T-helper 17 cell (primary cell): ENCODE data around the gene TMEM232. TPM values are rescaled to one million over a fixed set of nuclear protein-coding genes. Genes with fewer than 3 reads are reported as not detected.

Experiments used
- ATAC-seq: fragments of 150-1000 bp; cut with Tn5 transposase; 2 replicates; pipeline ENCODE4 v1.10.0; 2021; ENCODE audit warnings: mild to moderate bottlenecking, moderate library complexity
- DNase-seq, 3 donors: peaks; one replicate each; pipeline versions ENCODE4 v3.0.0 to v3.0.0-alpha.2; 2020 to 2021
- H3K9me3 ChIP-seq: one replicate; pipeline ENCODE4 v1.7.0; 2013; ENCODE audit warnings: low read length, mild to moderate bottlenecking; ENCODE audit not compliant: control insufficient read depth, poor library complexity, severe bottlenecking
- H3K27ac Mint-ChIP-seq: one replicate; pipeline ENCODE4 v1.8.0; 2022; ENCODE audit warnings: mild to moderate bottlenecking, moderate library complexity, mixed read lengths
- H3K27me3 Mint-ChIP-seq: one replicate; pipeline ENCODE4 v1.8.0; 2022; ENCODE audit warnings: mixed read lengths
- H3K36me3 Mint-ChIP-seq: one replicate; pipeline ENCODE4 v1.8.0; 2022; ENCODE audit warnings: low read depth, mixed read lengths
- H3K4me1 Mint-ChIP-seq: one replicate; pipeline ENCODE4 v1.8.0; 2022; ENCODE audit warnings: mild to moderate bottlenecking, mixed read lengths
- H3K4me3 Mint-ChIP-seq: one replicate; pipeline ENCODE4 v1.8.0; 2022; ENCODE audit warnings: mild to moderate bottlenecking, moderate library complexity, mixed read lengths
- total RNA-seq, 4 donors: library from RNA in 2 of 4; stranded (reverse) in 2 of 4; gene quantifications; one replicate each; pipeline ENCODE4 v1.2.3 and lab custom pipeline; 2022 to 2026

TMEM232 gene
- total RNA-seq, 2 donors from 2014 or later: 0.94 to 1.6 TPM

GRCh38 chr5:110441035-110441434, 285.4 kb downstream of the TMEM232 start:
- no peak overlapping the region for H3K4me3 Mint-ChIP-seq
- no peak for ATAC-seq
- no peak for DNase-seq
- no peaks in the 10 kb centered on the region for H3K9me3 ChIP-seq
- no peaks in the 10 kb centered on the region for H3K27me3 Mint-ChIP-seq
- no peak overlapping the region for H3K27ac Mint-ChIP-seq
- H3K36me3 Mint-ChIP-seq: no peaks in the 10 kb centered on the region
- H3K4me1 Mint-ChIP-seq: no peaks in the 10 kb centered on the region

GRCh38 chr5:110440058-110440457, 286.4 kb downstream of the TMEM232 start:
- Mint-ChIP-seq H3K27me3 (no peaks in the 10 kb centered on the region), H3K4me3 (no peak overlapping the region), H3K27ac (no peak overlapping the region), H3K4me1 (no peaks in the 10 kb centered on the region), H3K36me3 (no peaks in the 10 kb centered on the region)
- no peaks in the 10 kb centered on the region for H3K9me3 ChIP-seq
- DNase-seq (no peak), ATAC-seq (no peak)

GRCh38 chr5:110439296-110439695, 287.2 kb downstream of the TMEM232 start:
- no peaks in the 10 kb centered on the region for H3K4me1 Mint-ChIP-seq

GRCh38 chr5:110435207-110435606, 291.3 kb downstream of the TMEM232 start:
- no peak for ATAC-seq
- DNase-seq: no peak
- H3K9me3 ChIP-seq: no peaks in the 10 kb centered on the region
- Mint-ChIP-seq H3K4me3 (no peak overlapping the region), H3K36me3 (no peaks in the 10 kb centered on the region), H3K27ac (no peak overlapping the region), H3K27me3 (no peaks in the 10 kb centered on the region), H3K4me1 (no peaks in the 10 kb centered on the region)

More at GRCh38 chr5:110439296-110439695, 287.2 kb downstream of the TMEM232 start:
- Mint-ChIP-seq H3K36me3 (no peaks in the 10 kb centered on the region), H3K27ac (no peak overlapping the region), H3K27me3 (no peaks in the 10 kb centered on the region), H3K4me3 (no peak overlapping the region)
- no peaks in the 10 kb centered on the region for H3K9me3 ChIP-seq
- no peak for ATAC-seq
- DNase-seq: no peak

- DNase-seq: no peak
These were observed 294.9 kb downstream of the TMEM232 start for GRCh38 chr5:110431603-110432002.

GRCh38 chr5:110414360-110414759, 312.1 kb downstream of the TMEM232 start:
- no peaks in the 10 kb centered on the region for H3K4me1 Mint-ChIP-seq
- no peaks in the 10 kb centered on the region for H3K27me3 Mint-ChIP-seq
- H3K27ac Mint-ChIP-seq: no peak overlapping the region
- no peak overlapping the region for H3K4me3 Mint-ChIP-seq
- no peaks in the 10 kb centered on the region for H3K36me3 Mint-ChIP-seq
- ATAC-seq (no peak), DNase-seq (no peak)
- no peaks in the 10 kb centered on the region for H3K9me3 ChIP-seq

More at GRCh38 chr5:110431603-110432002, 294.9 kb downstream of the TMEM232 start:
- Mint-ChIP-seq H3K4me3 (no peak overlapping the region), H3K27me3 (no peaks in the 10 kb centered on the region), H3K36me3 (no peaks in the 10 kb centered on the region), H3K4me1 (no peaks in the 10 kb centered on the region), H3K27ac (no peak overlapping the region)
- no peak for ATAC-seq
- H3K9me3 ChIP-seq: no peaks in the 10 kb centered on the region

- Mint-ChIP-seq H3K4me3 (no peak overlapping the region), H3K27ac (no peak overlapping the region), H3K27me3 (no peaks in the 10 kb centered on the region), H3K4me1 (no peaks in the 10 kb centered on the region), H3K36me3 (no peaks in the 10 kb centered on the region)
- no peak for DNase-seq
- no peak for ATAC-seq
- H3K9me3 ChIP-seq: no peaks in the 10 kb centered on the region
These were observed 312.6 kb downstream of the TMEM232 start for GRCh38 chr5:110413856-110414255.

GRCh38 chr5:110409571-110409970, 316.9 kb downstream of the TMEM232 start:
- Mint-ChIP-seq H3K27ac (no peak overlapping the region), H3K27me3 (no peaks in the 10 kb centered on the region), H3K4me3 (no peak overlapping the region), H3K36me3 (no peaks in the 10 kb centered on the region), H3K4me1 (no peaks in the 10 kb centered on the region)
- no peaks in the 10 kb centered on the region for H3K9me3 ChIP-seq
- DNase-seq: no peak
- ATAC-seq: no peak

- Mint-ChIP-seq H3K27me3 (peaks cover 10% of the 10 kb centered on the region), H3K36me3 (peaks cover 2% of the 10 kb centered on the region), H3K4me3 (no peak overlapping the region), H3K27ac (no peak overlapping the region), H3K4me1 (no peaks in the 10 kb centered on the region)
- ATAC-seq (no peak), DNase-seq (no peak)
- no peaks in the 10 kb centered on the region for H3K9me3 ChIP-seq
These were observed 323.9 kb downstream of the TMEM232 start for GRCh38 chr5:110402562-110402961.

- H3K9me3 ChIP-seq: no peaks in the 10 kb centered on the region
- Mint-ChIP-seq H3K4me1 (no peaks in the 10 kb centered on the region), H3K27me3 (peaks cover 10% of the 10 kb centered on the region), H3K4me3 (no peak overlapping the region), H3K36me3 (peaks cover 2% of the 10 kb centered on the region), H3K27ac (no peak overlapping the region)
- DNase-seq: no peak
- no peak for ATAC-seq
These were observed 324.6 kb downstream of the TMEM232 start for GRCh38 chr5:110401881-110402280.

- Mint-ChIP-seq H3K4me1 (no peaks in the 10 kb centered on the region), H3K4me3 (no peak overlapping the region), H3K27ac (no peak overlapping the region), H3K27me3 (peaks cover 10% of the 10 kb centered on the region), H3K36me3 (peaks cover 2% of the 10 kb centered on the region)
- DNase-seq (no peak), ATAC-seq (no peak)
- H3K9me3 ChIP-seq: no peaks in the 10 kb centered on the region
These were observed 327.5 kb downstream of the TMEM232 start for GRCh38 chr5:110398951-110399350.

- no peaks in the 10 kb centered on the region for H3K9me3 ChIP-seq
- Mint-ChIP-seq H3K4me3 (no peak overlapping the region), H3K27me3 (peaks cover 6% of the 10 kb centered on the region), H3K4me1 (no peaks in the 10 kb centered on the region), H3K27ac (no peak overlapping the region), H3K36me3 (peaks cover 2% of the 10 kb centered on the region)
- ATAC-seq: no peak
- DNase-seq: no peak
These were observed 329.2 kb downstream of the TMEM232 start for GRCh38 chr5:110397281-110397680.

GRCh38 chr5:110386782-110387181, 339.7 kb downstream of the TMEM232 start:
- ATAC-seq: no peak
- no peak overlapping the region for H3K27ac Mint-ChIP-seq

GRCh38 chr5:110383231-110383630, 343.2 kb downstream of the TMEM232 start:
- no peak overlapping the region for H3K4me3 Mint-ChIP-seq
- H3K9me3 ChIP-seq: no peaks in the 10 kb centered on the region
- H3K36me3 Mint-ChIP-seq: no peaks in the 10 kb centered on the region
- no peaks in the 10 kb centered on the region for H3K4me1 Mint-ChIP-seq
- ATAC-seq: no peak
- H3K27me3 Mint-ChIP-seq: no peaks in the 10 kb centered on the region
- H3K27ac Mint-ChIP-seq: no peak overlapping the region
- no peak for DNase-seq

More at GRCh38 chr5:110386782-110387181, 339.7 kb downstream of the TMEM232 start:
- no peaks in the 10 kb centered on the region for H3K9me3 ChIP-seq
- DNase-seq: no peak
- Mint-ChIP-seq H3K4me1 (no peaks in the 10 kb centered on the region), H3K4me3 (no peak overlapping the region), H3K27me3 (no peaks in the 10 kb centered on the region), H3K36me3 (no peaks in the 10 kb centered on the region)
